Adipose tissue (tissue), 3 donors: ENCODE measurements around the gene OSBPL2. TPM values are rescaled to one million over a fixed set of nuclear protein-coding genes. Genes with fewer than 3 reads are reported as not detected.

Experiments used
- H3K27ac ChIP-seq: one replicate; pipeline ENCODE4 v1.5.1; 2013; ENCODE audit warnings: low read depth, low read length
- WGBS, 3 donors: extraction: QIAGEN DNeasy Blood & Tissue Kit; methylation state at CpG; one replicate each; pipeline ENCODE4 v1.1.7; 2013; 5-methylcytosine and 5-hydroxymethylcytosine counted together
- polyA plus RNA-seq, 3 donors: library from polyadenylated mRNA; stranded (reverse); fragments of 200-250 nt; gene quantifications; one replicate each; pipeline ENCODE4 v1.2.3, GENCODE V29; 2013
- donor health status: healthy with polysubstance abuse.
- donor health status: Bipolar disorder and iron deficiency.
- donor health status: healthy.

Gene OSBPL2
- polyA plus RNA-seq, 3 donors = 12.8 to 24.5 (median 15.1) TPM

DNA sequence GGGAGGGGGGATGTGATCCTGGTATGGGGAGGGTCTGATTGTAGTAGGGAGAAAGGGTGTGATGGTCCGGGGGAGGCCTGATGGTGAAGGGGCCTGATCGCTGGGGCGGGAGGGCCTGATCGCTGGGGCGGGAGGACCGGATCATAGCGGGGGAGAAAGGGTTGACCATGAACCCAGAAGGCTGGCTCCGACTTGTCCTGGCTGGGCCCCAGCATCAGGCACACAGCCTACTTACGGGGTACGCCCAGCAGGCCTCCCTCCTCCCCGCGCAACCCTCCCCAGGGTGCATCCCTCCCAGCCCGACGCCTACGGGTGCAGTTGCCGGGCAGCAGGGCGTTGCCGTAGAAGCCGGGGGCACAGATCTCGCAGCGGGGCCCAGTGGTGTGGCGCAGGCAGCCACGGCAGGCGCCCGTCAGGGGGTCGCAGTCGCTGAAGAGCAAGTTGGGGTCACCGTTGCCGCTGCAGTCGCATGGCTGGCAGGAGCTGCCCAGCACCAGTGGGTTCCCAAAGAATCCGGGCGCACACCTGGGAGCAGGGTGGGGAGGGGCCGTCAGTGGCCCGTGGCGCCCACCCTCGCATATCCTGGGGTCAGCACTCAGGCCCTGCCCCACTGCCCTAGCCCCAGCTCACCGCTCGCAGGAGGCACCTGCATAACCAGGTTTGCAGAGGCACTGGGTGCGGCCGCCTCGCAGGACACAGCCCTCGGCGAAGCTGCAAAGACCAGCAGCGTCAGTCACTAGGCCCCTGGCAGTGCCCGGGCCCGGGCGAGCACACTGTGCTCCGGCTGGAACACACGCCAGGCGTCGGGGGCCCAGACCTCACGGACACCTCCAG, 85.0 kb downstream of the OSBPL2 start:
- 86 to 90% (median 88%) methylated on average over 42 to 52 of the region's 52 CpGs for WGBS, 3 donors
- H3K27ac ChIP-seq = no peak overlapping the region

DNA sequence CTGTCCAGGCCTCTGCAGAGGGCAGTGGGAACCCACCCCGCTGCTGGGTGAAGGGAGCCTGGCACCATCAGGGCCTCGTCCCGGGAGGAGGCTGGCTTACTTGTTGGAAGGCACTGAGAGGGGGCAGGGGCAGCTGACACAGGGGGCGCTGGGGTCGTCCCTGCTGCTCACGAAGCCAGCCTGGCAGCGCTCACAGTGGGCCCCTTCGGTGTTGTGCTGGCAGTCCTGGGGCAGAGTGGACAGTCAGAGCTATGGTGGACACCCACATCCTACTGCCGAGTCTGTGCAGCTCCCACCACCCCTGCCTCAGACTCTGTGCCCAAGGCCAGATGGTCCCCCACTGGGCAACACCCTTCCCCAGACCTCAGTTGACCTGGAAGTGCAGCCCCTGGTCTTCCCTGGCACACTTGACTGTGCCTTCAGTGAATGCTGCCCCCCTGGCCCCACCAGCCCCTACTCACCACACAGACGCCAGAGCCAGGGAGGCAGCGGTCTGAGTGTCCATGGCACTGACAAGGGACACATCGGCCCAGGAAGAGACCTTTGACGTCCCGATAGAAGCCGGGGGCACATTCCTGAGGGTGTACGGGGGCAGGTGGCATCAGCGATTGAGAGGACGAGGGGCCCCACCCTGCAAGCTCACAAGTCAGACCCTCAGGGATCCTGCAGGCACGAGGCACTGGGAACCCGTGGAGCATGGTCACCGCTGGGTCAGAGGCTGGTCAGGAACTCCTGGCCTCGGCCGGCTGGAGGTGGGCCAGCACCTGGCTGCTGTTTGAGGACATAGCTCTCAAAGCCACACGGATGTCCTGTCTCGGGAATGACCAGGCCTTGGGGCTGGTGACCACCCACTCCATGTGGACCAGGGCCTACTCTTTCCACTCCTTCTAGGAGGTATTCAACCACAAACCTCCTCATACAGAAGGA, 85.9 kb downstream of the OSBPL2 start:
- WGBS, 3 donors = 83 to 85% (median 85%) methylated on average over 25 of the region's 25 CpGs
- no peak overlapping the region for H3K27ac ChIP-seq

- 87 to 98% (median 89%) methylated on average over 13 to 14 of the region's 14 CpGs for WGBS, 3 donors
- no peak overlapping the region for H3K27ac ChIP-seq
These were observed 87.0 kb downstream of the OSBPL2 start for GRCh38 chr20:62325172-62325905.

- 89 to 93% (median 92%) methylated on average over 14 of the region's 14 CpGs for WGBS, 3 donors
- no peak overlapping the region for H3K27ac ChIP-seq
These were observed 88.2 kb downstream of the OSBPL2 start for GRCh38 chr20:62326559-62326958.

GRCh38 chr20:62326959-62327725, 88.8 kb downstream of the OSBPL2 start:
- H3K27ac ChIP-seq = no peak overlapping the region
- 85 to 89% (median 87%) methylated on average over 29 to 30 of the region's 30 CpGs for WGBS, 3 donors

DNA sequence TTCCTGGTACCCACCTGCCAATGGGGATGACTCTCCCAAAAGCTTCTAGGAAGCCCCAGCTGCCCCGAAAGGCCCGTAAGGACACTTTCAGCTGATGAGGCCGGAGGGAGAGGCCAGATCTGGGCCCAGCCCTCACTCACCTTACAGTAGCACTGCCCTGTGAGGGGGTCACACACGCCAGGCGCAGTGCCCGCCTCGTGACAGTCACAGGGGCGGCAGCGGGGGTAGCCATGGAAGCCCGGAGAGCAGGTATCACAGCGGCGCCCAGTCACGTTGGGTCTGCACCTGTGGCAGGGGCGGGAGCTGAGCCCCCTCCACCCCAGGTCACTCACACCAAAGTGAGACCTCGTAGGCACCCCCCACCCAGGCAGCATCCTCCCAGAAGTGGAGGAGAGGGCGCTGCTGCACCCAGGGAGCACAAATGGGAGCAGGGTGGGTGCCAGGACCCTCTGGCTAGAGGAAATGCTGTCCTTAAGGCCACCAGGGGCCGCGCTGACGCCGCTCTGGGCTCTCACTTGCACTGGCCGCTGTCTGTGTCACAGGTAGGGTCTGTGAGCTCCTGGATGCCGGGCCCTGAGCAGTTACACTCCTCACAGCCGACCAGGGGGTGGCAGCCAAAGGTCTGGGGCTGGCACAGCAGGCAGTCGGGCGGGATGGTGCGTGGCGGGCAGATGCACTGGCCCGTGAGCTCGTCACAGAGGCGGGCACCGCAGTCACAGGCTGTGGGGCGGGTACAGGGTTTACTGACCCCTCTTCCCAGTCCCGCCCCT, 89.6 kb downstream of the OSBPL2 start:
- WGBS, 3 donors = 88 to 91% (median 91%) methylated on average over 32 to 33 of the region's 33 CpGs
- no peak overlapping the region for H3K27ac ChIP-seq

GRCh38 chr20:62328684-62329388, 90.5 kb downstream of the OSBPL2 start:
- no peak overlapping the region for H3K27ac ChIP-seq
- WGBS, 3 donors = 90 to 93% (median 92%) methylated on average over 26 of the region's 26 CpGs

DNA sequence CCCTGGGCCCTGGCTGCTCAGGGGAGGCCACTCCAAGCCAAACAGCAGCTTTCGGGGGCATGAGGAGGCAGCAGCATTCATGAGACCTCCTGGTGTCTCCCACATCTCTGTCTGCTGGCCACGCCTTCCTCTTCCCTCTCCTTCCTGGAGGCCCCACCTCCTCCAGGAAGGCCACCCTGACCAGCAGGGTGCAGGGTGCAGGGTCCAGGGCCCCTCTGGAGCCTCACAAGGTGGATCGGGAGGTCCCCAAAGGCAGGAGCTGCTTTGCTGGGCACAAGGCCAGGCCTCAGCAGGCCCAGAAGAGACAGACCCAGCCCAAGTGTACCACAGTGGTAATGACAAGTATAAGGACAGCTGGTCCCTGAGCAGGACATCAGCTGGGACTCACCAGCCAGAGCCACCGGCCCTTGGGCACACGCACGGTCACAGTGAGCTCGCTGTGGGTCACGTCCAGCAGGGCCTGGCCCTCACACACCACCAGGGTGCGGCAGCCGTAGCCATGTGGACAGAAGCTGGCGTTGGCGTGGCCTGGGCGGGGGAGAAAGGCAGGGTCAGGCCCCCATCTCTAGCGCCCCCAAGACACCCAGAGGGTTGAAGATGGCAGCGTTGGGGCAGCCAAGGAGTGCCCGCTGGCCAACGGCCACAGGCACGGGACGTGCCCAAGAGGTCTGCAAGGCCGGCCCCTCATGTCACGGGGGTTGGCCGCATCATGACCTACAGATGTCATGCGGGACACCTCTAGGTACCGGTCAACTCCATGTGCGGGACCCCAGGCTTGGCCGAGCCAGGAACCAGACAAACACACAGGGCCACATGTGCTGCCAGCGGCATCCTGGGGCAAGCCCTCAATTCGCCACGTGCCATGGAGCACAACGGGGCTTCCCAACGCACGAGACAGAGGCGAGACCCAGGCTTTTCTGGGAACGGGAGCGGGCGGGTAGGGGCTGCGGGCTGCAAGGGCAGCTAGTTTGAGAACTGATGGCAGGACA, 91.4 kb downstream of the OSBPL2 start:
- H3K27ac ChIP-seq = no peak overlapping the region
- WGBS, 3 donors = 94 to 96% (median 94%) methylated on average over 36 to 37 of the region's 37 CpGs

DNA sequence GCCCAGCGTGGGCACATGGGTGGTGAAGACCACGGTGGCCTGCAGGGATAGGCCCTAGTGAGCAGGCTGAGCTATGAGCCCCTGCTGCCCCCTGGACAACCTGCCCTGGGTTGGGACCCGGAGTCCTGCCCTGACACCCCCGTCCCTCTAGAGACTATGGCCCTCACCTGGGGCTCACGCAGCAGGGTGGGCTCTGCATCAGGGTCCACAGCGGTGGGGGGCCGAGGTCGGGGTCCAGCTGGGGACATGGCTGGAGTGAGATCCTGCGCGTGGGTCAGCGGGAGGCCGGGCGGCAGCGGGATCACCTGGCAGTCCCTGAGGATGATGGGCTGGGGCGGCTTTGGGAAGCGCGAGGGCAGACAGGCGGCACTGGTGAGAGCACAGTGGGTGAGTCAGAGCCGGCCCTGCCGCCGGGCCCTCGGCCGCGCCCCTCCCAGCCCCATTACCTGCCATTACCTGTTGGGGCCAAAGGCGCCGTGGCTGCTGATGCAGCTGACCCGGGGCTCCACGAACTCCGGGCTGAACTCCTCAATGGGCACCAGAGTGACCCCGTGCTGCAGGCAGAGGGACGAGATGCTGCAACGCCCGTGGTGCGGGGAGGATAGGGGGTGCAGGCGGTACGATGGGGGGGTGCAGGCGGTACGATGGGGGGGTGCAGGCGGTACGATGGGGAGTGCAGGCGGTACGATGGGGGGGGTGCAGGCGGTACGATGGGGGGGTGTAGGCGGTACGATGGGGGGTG, 92.4 kb downstream of the OSBPL2 start:
- WGBS, 3 donors = 90 to 95% (median 93%) methylated on average over 36 to 46 of the region's 46 CpGs
- no peak overlapping the region for H3K27ac ChIP-seq

DNA sequence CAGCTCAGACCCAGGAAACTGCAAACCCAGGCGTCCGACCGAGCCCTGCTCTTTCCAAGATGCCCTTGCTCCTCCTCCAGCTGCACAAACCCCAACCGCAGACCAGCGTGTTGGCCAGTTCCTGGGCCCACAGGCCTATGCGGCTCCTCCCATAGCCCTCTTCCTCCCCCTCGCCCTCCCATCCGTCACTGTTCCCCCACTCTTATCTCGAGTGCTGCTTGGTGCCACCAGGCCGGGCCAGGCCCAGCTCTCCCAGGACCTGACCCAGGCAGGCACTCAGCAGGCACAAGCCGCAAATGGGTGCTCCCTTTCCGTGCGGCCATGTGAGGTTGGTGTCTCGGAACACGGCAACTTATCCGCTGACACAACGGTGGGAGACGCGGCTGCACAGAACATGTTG, 93.0 kb downstream of the OSBPL2 start:
- no peak overlapping the region for H3K27ac ChIP-seq
- WGBS, 3 donors = 92 to 96% (median 93%) methylated on average over 19 of the region's 19 CpGs

GRCh38 chr20:62332421-62332820, 94.1 kb downstream of the OSBPL2 start:
- 85 to 88% (median 85%) methylated on average over 16 of the region's 16 CpGs for WGBS, 3 donors
- H3K27ac ChIP-seq = no peak overlapping the region

- H3K27ac ChIP-seq = no peak overlapping the region
- WGBS, 3 donors = 92 to 94% (median 93%) methylated on average over 22 to 34 of the region's 34 CpGs
These were observed 94.9 kb downstream of the OSBPL2 start for GRCh38 chr20:62332989-62333819.

DNA sequence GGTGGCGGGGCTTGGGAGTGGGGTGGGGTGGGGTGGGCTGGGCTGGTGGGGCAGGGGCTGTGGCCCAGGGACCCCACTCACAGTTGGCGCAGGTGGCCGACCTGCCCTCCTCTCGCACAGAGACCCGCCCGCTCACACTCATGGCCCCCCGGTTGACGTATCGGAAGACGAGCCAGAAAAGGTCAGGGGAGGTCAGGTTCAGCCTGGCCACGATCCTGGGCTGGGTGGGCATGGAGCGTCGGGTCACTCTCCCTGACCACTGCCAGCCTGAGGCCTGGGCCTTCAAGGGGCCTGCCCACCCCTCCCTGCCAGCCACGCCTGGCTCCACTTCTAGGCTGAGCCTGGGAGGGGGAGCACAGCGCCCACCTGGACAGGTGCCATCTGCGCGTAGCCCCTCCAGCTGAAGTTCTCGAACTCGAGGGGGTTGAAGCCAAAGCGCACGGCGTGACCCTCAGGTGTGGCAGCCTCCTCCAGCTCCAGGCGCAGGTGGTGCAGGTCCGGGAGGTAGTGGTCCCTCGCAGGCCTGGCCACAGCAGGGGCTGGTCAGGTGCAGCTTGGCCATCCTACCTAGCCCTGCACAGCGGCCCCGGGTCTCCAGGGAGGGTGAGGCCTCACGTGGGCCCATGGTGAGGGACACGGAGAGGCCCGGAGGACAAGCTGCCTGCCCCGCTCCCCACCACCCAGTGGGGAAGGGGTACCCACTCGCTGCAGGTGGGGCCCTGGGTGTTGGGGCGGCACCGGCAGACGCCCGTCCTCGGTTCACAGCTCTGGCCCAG, 95.7 kb downstream of the OSBPL2 start:
- H3K27ac ChIP-seq = no peak overlapping the region

More for the DNA sequence above, 95.7 kb downstream of the OSBPL2 start:
- WGBS, 3 donors = 86 to 94% (median 88%) methylated on average over 33 to 37 of the region's 37 CpGs
